Measurements from ENCODE around the gene MATN4. TPM values are rescaled to one million over a fixed set of nuclear protein-coding genes. Genes with fewer than 3 reads are reported as not detected.

MATN4 gene
- total and polyA plus RNA-seq, 11 donors, result not detected

- peaks cover 0 to 5% (median 0%) of the 10 kb centered on the region in 12 donors for H3K4me1 ChIP-seq
- peaks cover 0 to 89% (median 71%) of the 10 kb centered on the region in 9 donors for H3K36me3 ChIP-seq
- intact Hi-C loops (cut with DNase I), result loop anchor here in 2 of 10 donors (5.0 kb wide), 2 partner anchors 34 to 44 kb away; partner anchors contain the start of gene SYS1 (in 1 of the 2)
- 84 to 94% (median 89%) methylated on average over 4 of the region's 4 CpGs for WGBS, 4 donors
- TF ChIP-seq POLR2A (IDR thresholded peaks at IDR 0.05), result no peak
- TF ChIP-seq CTCF (IDR thresholded peaks at IDR 0.05), result no peak
- H3K4me3 ChIP-seq, result no peak overlapping the region
- DNase-seq (no peak), ATAC-seq (no peak)
- peak overlapping the region in 1 of 12 donors; percentile 19 for H3K27ac ChIP-seq
- no peaks in the 10 kb centered on the region for H3K27me3 ChIP-seq
- H3K9me3 ChIP-seq, result no peaks in the 10 kb centered on the region
Observed at GRCh38 chr20:45328451-45328850, 20.4 kb upstream of the MATN4 start.

- Histone ChIP-seq H3K27ac (peak overlapping the region in 2 of 12 donors; percentile 25 to 41), H3K9me3 (no peaks in the 10 kb centered on the region), H3K27me3 (no peaks in the 10 kb centered on the region), H3K4me3 (no peak overlapping the region), H3K36me3 (peaks cover 0 to 58% (median 41%) of the 10 kb centered on the region in 9 donors), H3K4me1 (peaks cover 0 to 13% (median 0%) of the 10 kb centered on the region in 12 donors)
- DNase-seq (no peak), ATAC-seq (peak in 1 of 4 donors; percentile 11)
- WGBS, 4 donors, result 41 to 69% (median 63%) methylated on average over 6 of the region's 6 CpGs
- no peak for TF ChIP-seq CTCF (IDR thresholded peaks at IDR 0.05)
- TF ChIP-seq POLR2A (IDR thresholded peaks at IDR 0.05), result no peak
- intact Hi-C loops (cut with DNase I), result loop anchor here in 2 of 10 donors (5.0 kb wide), 2 partner anchors 37 to 47 kb away; partner anchors contain the start of gene SYS1 (in 1 of the 2)
Observed at GRCh38 chr20:45325371-45325770, 17.3 kb upstream of the MATN4 start.

GRCh38 chr20:45323731-45324130 lies 15.6 kb upstream of the MATN4 start:
- peaks cover 0 to 22% (median 0%) of the 10 kb centered on the region in 12 donors for H3K4me1 ChIP-seq
- no peak for DNase-seq
- H3K4me3 ChIP-seq, result no peak overlapping the region
- H3K9me3 ChIP-seq, result no peaks in the 10 kb centered on the region
- H3K27me3 ChIP-seq, result no peaks in the 10 kb centered on the region
- intact Hi-C loops (cut with DNase I), result loop anchor here in 7 of 10 donors (2.0 to 5.0 kb wide), 6 partner anchors 39 to 449 kb away; partner anchors contain the start of gene SYS1 (in 1 of the 7)
- peaks cover 0 to 42% (median 26%) of the 10 kb centered on the region in 9 donors for H3K36me3 ChIP-seq
- H3K27ac ChIP-seq, result peak overlapping the region in 3 of 12 donors; percentile 1 to 43 (median 42)
- no peak for TF ChIP-seq POLR2A (IDR thresholded peaks at IDR 0.05)
- no peak for TF ChIP-seq CTCF (IDR thresholded peaks at IDR 0.05)
- no peak for ATAC-seq

- no peak overlapping the region for H3K4me3 ChIP-seq
- DNase-seq, result peak in 4 of 5 donors; percentile 63 to 80 (median 74)
Observed at GRCh38 chr20:45322952-45323383, 14.9 kb upstream of the MATN4 start.

More at GRCh38 chr20:45322952-45323383, 14.9 kb upstream of the MATN4 start:
- TF ChIP-seq POLR2A (IDR thresholded peaks at IDR 0.05) (no peak), CTCF (IDR thresholded peaks at IDR 0.05) (peak; percentile 17 to 63 (median 46))
- H3K9me3 ChIP-seq, result no peaks in the 10 kb centered on the region
- H3K27ac ChIP-seq, result peak overlapping the region in 2 of 12 donors; percentile 41 to 42
- H3K27me3 ChIP-seq, result peaks cover 0 to 2% (median 0%) of the 10 kb centered on the region in 9 donors
- 33 to 46% (median 36%) methylated on average over 7 of the region's 7 CpGs for WGBS, 4 donors
- peak; percentile 77 to 82 (median 80) for ATAC-seq
- intact Hi-C loops (cut with DNase I), result loop anchor here in 7 of 10 donors (2.0 to 5.0 kb wide), 6 partner anchors 39 to 449 kb away; partner anchors contain the start of gene SYS1 (in 1 of the 7)
- peaks cover 0 to 22% (median 0%) of the 10 kb centered on the region in 12 donors for H3K4me1 ChIP-seq
- H3K36me3 ChIP-seq, result peaks cover 0 to 34% (median 19%) of the 10 kb centered on the region in 9 donors
